HepG2 (cell line): ENCODE measurements around the gene ADAM10. TPM values are rescaled to one million over a fixed set of nuclear protein-coding genes. Genes with fewer than 3 reads are reported as not detected.

Experiments used
- CREM ChIP-seq, 2 experiments: sonication (generic) in 1 of 2; formaldehyde crosslinking in 1 of 2; IDR thresholded peaks; 2 replicates each; pipeline versions ENCODE4 v1.4.0 to v1.6.1; 2016 to 2020; ENCODE audit warnings: antibody characterized with exemption in 1 of 2, mild to moderate bottlenecking in 1 of 2, missing genetic modification reagents in 1 of 2
- GFI1 ChIP-seq: sonication (generic); formaldehyde crosslinking; IDR thresholded peaks from 2 replicates; pipeline ENCODE4 v1.5.0; 2020; ENCODE audit warnings: missing genetic modification reagents, mild to moderate bottlenecking, borderline replicate concordance
- KAT7 ChIP-seq: IDR thresholded peaks from 2 replicates; pipeline ENCODE4 v1.6.1; 2018; ENCODE audit warnings: borderline replicate concordance, missing compliant biosample characterization
- NFKBIZ ChIP-seq: IDR thresholded peaks from 2 replicates; pipeline ENCODE4 v1.6.1; 2018; ENCODE audit warnings: missing genetic modification reagents, missing compliant biosample characterization
- NR2F2 ChIP-seq: IDR thresholded peaks from 2 replicates; pipeline ENCODE4 v1.6.1; 2012; ENCODE audit warnings: low read depth, inconsistent platforms, borderline replicate concordance
- NR2F6 ChIP-seq, 2 experiments: IDR thresholded peaks; 2 replicates each; pipeline ENCODE4 v1.6.1; 2016; ENCODE audit warnings: antibody characterized with exemption in 1 of 2, mild to moderate bottlenecking in 1 of 2
- PHB2 ChIP-seq: fragments of 450-650 bp; IDR thresholded peaks from 2 replicates; pipeline ENCODE4 v1.6.1; 2018; ENCODE audit not compliant: partially characterized antibody
- RARA ChIP-seq: IDR thresholded peaks from 2 replicates; pipeline ENCODE4 v1.6.1; 2016; ENCODE audit warnings: missing genetic modification reagents, missing compliant biosample characterization
- SALL1 ChIP-seq: sonication (generic); formaldehyde crosslinking; IDR thresholded peaks from 2 replicates; pipeline ENCODE4 v1.8.0; 2022; ENCODE audit warnings: mild to moderate bottlenecking, missing genetic modification reagents
- SAP130 ChIP-seq: IDR thresholded peaks from 2 replicates; pipeline ENCODE4 v1.6.1; 2016; ENCODE audit warnings: low read depth
- SATB2 ChIP-seq: sonication (generic); formaldehyde crosslinking; IDR thresholded peaks from 2 replicates; pipeline ENCODE4 v1.5.0; 2020; ENCODE audit warnings: missing genetic modification reagents
- SOX5 ChIP-seq: IDR thresholded peaks from 2 replicates; pipeline ENCODE4 v1.6.1; 2016; ENCODE audit warnings: borderline replicate concordance
- ZMYM4 ChIP-seq: sonication (generic); formaldehyde crosslinking; IDR thresholded peaks from 2 replicates; pipeline ENCODE4 v1.8.1; 2023; ENCODE audit warnings: mild to moderate bottlenecking, missing genetic modification reagents
- ZNF121 ChIP-seq: sonication (generic); formaldehyde crosslinking; IDR thresholded peaks from 2 replicates; pipeline ENCODE4 v1.5.0; 2020; ENCODE audit warnings: mild to moderate bottlenecking, missing genetic modification reagents
- ZNF607 ChIP-seq: sonication (generic); formaldehyde crosslinking; IDR thresholded peaks from 2 replicates; pipeline ENCODE4 v1.5.1; 2020; ENCODE audit warnings: missing genetic modification reagents, mild to moderate bottlenecking, borderline replicate concordance
- ZNF614 ChIP-seq: IDR thresholded peaks from 2 replicates; pipeline ENCODE4 v1.6.1; 2018; ENCODE audit warnings: missing biosample characterization, missing genetic modification reagents, inconsistent platforms, borderline replicate concordance
- ZNF619 ChIP-seq: sonication (generic); formaldehyde crosslinking; IDR thresholded peaks from 2 replicates; pipeline ENCODE4 v1.4.0; 2020; ENCODE audit warnings: mild to moderate bottlenecking, missing genetic modification reagents
- ZNF883 ChIP-seq: sonication (generic); formaldehyde crosslinking; IDR thresholded peaks from 2 replicates; pipeline ENCODE4 v1.5.1; 2020; ENCODE audit warnings: mild to moderate bottlenecking, missing genetic modification reagents; ENCODE audit errors: not compliant biosample characterization
- polyA plus RNA-seq, 8 experiments: library from polyadenylated mRNA; depleted of rRNA in 3 of 8; stranded (reverse) in 7 of 8; unstranded in 1 of 8; fragments of >200 nt; fragmentation: Illumina TruSeq in 4 of 8; extraction: Trizol in 4 of 8; gene quantifications; 2 replicates each; pipeline versions ENCODE4 v1.2.1 to v1.2.3, GENCODE V29; 2011 to 2016; ENCODE audit warnings: low read depth in 4 of 8, missing spikeins in 1 of 8, mixed read lengths in 1 of 8; ENCODE audit not compliant: insufficient read depth in 1 of 8
- total RNA-seq, 5 experiments: library from RNA; depleted of rRNA; stranded (reverse); fragments of >200 nt; fragmentation: Illumina TruSeq; extraction: Trizol; gene quantifications; 2 replicates each; pipeline ENCODE4 v1.2.3, GENCODE V29; 2016; ENCODE audit warnings: low read depth in 1 of 5
- TF ChIP-seq, protein P1 (sequence below): sonication (generic); formaldehyde crosslinking; IDR thresholded peaks from 2 replicates; pipeline ENCODE4 v1.9.0; 2021; ENCODE audit warnings: mild to moderate bottlenecking, missing genetic modification reagents
- TF ChIP-seq, protein P2 (sequence below): IDR thresholded peaks from 2 replicates; pipeline ENCODE4 v1.4.0; 2020; ENCODE audit warnings: mild to moderate bottlenecking, missing genetic modification reagents

The ADAM10 gene
- total and polyA plus RNA-seq, 2 of the 13 experiments (the other 11 are each of a cell fraction or from before 2014, with no cell fraction given), result 92.7 to 125 TPM

DNA sequence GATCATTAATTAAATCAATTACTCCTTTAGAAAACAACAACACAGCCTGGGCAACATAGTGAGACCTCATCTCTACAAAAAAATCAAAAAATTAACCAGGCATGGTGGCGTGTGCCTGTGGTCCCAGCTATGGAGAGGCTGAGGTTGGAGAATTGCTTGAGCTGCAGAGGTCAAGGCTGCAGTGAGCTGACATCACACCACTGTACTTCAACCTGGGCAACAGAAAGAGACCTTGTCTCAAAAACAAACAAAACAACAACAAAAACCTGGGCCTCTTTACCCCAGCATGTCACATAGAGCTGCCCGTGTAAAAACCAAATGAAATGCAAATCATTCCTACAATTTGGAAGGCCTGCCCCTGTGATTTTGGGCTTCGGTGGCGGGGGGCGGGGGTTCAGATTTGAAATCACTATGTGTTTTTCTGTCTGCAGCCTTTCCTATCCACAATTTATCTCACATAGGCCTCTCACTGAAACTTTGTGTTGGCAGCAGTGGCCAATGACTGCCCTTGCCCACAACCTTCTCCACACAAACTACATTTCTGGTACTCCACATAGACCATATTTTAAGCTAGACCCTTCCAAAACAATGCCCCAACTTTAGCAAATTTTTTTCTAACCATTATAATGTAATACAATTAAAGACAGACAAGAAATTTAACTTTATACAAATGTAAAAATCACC is 6.5 kb downstream of the ADAM10 start (continued):
- TF ChIP-seq ZNF619, result no peak
- TF ChIP-seq SAP130 (CRISPR knock-in tag), result peak; percentile 57
- TF ChIP-seq, protein P1, sequence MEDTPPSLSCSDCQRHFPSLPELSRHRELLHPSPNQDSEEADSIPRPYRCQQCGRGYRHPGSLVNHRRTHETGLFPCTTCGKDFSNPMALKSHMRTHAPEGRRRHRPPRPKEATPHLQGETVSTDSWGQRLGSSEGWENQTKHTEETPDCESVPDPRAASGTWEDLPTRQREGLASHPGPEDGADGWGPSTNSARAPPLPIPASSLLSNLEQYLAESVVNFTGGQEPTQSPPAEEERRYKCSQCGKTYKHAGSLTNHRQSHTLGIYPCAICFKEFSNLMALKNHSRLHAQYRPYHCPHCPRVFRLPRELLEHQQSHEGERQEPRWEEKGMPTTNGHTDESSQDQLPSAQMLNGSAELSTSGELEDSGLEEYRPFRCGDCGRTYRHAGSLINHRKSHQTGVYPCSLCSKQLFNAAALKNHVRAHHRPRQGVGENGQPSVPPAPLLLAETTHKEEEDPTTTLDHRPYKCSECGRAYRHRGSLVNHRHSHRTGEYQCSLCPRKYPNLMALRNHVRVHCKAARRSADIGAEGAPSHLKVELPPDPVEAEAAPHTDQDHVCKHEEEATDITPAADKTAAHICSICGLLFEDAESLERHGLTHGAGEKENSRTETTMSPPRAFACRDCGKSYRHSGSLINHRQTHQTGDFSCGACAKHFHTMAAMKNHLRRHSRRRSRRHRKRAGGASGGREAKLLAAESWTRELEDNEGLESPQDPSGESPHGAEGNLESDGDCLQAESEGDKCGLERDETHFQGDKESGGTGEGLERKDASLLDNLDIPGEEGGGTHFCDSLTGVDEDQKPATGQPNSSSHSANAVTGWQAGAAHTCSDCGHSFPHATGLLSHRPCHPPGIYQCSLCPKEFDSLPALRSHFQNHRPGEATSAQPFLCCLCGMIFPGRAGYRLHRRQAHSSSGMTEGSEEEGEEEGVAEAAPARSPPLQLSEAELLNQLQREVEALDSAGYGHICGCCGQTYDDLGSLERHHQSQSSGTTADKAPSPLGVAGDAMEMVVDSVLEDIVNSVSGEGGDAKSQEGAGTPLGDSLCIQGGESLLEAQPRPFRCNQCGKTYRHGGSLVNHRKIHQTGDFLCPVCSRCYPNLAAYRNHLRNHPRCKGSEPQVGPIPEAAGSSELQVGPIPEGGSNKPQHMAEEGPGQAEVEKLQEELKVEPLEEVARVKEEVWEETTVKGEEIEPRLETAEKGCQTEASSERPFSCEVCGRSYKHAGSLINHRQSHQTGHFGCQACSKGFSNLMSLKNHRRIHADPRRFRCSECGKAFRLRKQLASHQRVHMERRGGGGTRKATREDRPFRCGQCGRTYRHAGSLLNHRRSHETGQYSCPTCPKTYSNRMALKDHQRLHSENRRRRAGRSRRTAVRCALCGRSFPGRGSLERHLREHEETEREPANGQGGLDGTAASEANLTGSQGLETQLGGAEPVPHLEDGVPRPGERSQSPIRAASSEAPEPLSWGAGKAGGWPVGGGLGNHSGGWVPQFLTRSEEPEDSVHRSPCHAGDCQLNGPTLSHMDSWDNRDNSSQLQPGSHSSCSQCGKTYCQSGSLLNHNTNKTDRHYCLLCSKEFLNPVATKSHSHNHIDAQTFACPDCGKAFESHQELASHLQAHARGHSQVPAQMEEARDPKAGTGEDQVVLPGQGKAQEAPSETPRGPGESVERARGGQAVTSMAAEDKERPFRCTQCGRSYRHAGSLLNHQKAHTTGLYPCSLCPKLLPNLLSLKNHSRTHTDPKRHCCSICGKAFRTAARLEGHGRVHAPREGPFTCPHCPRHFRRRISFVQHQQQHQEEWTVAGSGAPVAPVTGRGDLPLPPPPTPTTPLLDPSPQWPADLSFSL, result peak; percentile 57; the same call in 1 of the 2 replicates
- no peak for TF ChIP-seq ZNF607 (CRISPR knock-in tag)
- 0 out of 2 replicates have a peak, but pooled peaks have one; percentile 27 for TF ChIP-seq GFI1
- 0 out of 2 replicates have a peak, but pooled peaks have one; percentile 29 for TF ChIP-seq ZNF121 (CRISPR knock-in tag)
- TF ChIP-seq ZMYM4, result 0 out of 2 replicates have a peak, but pooled peaks have one; percentile 26
- TF ChIP-seq CREM (IDR thresholded peaks at IDR 0.05), result peak; percentile 42
- no peak for TF ChIP-seq CREM (CRISPR knock-in tag; IDR thresholded peaks at IDR 0.05)
- TF ChIP-seq NR2F6 (IDR thresholded peaks at IDR 0.05), result peak; percentile 87
- peak; percentile 94 for TF ChIP-seq NR2F6 (CRISPR knock-in tag; IDR thresholded peaks at IDR 0.05)
- TF ChIP-seq, protein P2, sequence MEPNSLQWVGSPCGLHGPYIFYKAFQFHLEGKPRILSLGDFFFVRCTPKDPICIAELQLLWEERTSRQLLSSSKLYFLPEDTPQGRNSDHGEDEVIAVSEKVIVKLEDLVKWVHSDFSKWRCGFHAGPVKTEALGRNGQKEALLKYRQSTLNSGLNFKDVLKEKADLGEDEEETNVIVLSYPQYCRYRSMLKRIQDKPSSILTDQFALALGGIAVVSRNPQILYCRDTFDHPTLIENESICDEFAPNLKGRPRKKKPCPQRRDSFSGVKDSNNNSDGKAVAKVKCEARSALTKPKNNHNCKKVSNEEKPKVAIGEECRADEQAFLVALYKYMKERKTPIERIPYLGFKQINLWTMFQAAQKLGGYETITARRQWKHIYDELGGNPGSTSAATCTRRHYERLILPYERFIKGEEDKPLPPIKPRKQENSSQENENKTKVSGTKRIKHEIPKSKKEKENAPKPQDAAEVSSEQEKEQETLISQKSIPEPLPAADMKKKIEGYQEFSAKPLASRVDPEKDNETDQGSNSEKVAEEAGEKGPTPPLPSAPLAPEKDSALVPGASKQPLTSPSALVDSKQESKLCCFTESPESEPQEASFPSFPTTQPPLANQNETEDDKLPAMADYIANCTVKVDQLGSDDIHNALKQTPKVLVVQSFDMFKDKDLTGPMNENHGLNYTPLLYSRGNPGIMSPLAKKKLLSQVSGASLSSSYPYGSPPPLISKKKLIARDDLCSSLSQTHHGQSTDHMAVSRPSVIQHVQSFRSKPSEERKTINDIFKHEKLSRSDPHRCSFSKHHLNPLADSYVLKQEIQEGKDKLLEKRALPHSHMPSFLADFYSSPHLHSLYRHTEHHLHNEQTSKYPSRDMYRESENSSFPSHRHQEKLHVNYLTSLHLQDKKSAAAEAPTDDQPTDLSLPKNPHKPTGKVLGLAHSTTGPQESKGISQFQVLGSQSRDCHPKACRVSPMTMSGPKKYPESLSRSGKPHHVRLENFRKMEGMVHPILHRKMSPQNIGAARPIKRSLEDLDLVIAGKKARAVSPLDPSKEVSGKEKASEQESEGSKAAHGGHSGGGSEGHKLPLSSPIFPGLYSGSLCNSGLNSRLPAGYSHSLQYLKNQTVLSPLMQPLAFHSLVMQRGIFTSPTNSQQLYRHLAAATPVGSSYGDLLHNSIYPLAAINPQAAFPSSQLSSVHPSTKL, result peak; percentile 66
- TF ChIP-seq NFKBIZ, result no peak
- no peak for TF ChIP-seq ZNF883 (CRISPR knock-in tag)
- TF ChIP-seq NR2F2, result 0 out of 2 replicates have a peak, but pooled peaks have one; percentile 28
- TF ChIP-seq RARA, result peak; percentile 86
- no peak for TF ChIP-seq SATB2 (CRISPR knock-in tag)
- TF ChIP-seq KAT7 (CRISPR knock-in tag), result 0 out of 2 replicates have a peak, but pooled peaks have one; percentile 75
- no peak for TF ChIP-seq PHB2
- 0 out of 2 replicates have a peak, but pooled peaks have one; percentile 6 for TF ChIP-seq ZNF614 (CRISPR knock-in tag)
- peak; percentile 54; the same call in 1 of the 2 replicates for TF ChIP-seq SOX5 (CRISPR knock-in tag)
- peak; percentile 46; the same call in 1 of the 2 replicates for TF ChIP-seq SALL1
